GM19372 (cell line): ENCODE measurements around the gene NES.

Experiments used
- ATAC-seq: cut with Tn5 transposase; IDR thresholded peaks from one replicate; pipeline ENCODE4 v1.9.1; 2021; ENCODE audit warnings: mild to moderate bottlenecking, low read depth, moderate library complexity; ENCODE audit not compliant: unreplicated experiment

NES gene

DNA sequence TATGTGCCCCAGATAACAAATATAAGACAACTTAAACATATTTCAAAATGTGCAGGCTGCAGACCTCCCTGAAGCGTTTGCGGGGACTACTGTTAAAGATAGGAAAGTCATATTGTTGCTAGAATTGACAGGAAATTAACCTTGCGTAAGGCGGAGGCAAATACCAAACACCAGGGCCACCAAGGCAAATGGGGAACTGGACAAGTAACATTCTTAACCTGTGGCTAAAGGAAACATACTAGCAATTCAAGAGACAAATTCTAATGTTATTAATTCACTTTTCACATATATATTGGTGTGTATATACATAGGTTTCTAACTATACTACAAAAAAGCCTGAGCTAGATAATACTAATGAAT is 51.1 kb downstream of the NES start:
- ATAC-seq: no peak

DNA sequence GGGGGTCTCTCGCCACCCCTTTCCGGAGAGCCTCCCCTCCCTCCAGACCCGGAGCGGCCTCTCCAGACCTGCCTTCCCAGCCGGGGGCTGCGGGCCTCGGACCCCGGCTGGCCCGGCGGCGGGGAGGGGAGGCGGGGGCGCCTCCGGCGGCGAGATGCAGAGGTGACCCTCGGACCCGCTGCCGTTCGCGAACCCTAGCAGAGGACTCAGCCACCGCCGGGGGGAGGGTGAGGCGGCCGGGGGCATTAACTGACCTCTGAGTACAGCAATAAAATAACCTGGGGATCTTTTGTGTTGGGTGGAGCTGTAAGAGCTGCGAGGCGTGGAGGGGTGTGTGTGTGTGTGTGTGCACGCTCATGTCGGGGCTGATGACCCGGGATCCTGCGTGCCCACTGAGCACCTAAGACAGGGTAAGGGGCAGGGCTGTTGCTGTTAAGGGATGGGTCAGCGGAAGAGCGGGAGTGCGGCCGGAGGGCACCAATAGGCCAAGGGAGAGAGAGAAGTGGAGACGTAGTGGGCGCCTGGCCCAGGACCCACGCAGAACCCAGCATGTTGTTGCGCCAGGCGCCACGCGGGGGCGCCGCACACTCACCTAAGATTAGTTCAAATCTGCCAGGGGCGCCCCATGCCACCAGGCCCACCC is 51.6 kb downstream of the NES start:
- ATAC-seq: no peak

DNA sequence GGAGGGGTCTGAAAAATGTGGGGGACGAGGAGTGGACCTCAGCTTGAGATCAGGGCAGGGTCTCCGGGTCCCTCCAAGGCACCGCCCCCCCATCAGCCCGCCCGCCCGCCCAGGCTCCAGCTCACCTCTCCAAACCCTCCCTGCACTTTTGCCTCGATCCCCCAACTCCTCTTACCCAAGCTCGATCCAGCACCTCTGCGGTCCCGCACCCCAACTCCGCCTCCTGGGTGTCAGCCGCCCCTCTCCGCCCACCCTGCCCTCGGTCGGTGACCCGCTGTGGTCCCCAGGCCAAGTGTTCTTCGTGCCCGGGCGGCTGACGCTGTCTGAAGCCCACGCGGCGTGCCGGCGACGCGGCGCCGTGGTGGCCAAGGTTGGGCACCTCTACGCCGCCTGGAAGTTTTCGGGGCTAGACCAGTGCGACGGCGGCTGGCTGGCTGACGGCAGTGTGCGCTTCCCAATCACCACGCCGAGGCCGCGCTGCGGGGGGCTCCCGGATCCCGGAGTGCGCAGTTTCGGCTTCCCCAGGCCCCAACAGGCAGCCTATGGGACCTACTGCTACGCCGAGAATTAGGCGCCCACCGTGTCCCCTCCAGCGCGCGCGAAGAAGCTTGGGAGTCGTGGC is 52.3 kb downstream of the NES start:
- no peak for ATAC-seq

DNA sequence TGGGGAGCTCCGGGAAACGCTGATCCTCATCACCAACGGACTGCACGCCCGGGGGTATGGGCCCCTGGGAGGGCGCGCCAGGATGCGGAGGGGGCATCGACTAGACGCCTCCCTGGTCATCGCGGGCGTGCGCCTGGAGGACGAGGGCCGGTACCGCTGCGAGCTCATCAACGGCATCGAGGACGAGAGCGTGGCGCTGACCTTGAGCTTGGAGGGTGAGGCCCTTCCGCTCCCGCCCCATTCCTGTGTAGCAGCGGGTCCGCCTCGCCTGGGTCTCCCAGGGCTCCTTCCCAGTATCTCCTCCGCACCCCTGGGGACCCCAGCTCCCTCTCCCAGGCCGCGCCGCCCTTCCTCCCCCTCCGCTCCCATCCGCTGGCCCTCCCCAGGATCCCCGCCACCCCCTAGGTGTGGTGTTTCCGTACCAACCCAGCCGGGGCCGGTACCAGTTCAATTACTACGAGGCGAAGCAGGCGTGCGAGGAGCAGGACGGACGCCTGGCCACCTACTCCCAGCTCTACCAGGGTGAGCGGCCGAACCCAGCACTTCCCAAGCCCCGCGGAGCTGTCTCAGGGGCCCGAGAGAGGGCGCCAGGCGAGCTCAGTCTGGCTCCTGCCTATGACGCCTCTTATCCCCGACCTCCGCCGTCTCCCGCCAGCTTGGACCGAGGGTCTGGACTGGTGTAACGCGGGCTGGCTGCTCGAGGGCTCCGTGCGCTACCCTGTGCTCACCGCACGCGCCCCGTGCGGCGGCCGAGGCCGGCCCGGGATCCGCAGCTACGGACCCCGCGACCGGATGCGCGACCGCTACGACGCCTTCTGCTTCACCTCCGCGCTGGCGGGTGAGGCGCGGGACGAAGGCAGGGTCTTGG is 53.0 kb downstream of the NES start:
- no peak for ATAC-seq

DNA sequence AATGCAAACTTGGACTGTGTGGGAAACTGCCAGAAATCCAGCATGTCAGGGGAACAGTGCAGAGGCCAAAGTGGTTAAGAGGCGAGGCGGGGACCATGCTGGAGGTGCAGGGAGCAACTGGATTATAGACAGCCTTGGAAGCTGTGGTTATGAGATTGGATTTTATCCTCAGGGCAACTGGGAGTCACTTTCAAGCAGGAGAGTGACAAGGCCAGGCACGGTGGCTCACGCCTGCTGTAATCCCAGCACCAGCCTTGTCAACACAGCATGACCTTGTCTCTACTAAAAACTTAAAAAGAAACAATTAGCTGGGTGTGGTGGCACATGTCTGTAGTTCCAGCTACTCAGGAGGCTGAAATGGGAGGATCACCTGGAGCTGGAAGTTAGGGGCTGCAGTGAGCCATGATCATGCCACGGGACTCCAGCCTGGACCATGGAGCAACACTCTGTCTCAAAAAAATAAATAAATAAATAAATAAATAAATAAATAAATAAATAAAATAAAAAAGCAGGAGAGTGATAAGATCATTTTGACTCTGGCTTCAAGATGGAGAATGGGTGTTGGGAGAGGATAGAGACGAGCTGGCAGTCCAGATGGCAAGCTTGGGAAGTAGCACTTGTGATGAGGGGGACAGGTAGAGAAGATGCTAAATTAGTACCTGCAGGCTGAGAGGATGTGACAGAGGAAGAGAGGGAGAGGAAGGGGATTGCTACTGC is 54.5 kb downstream of the NES start:
- no peak for ATAC-seq

DNA sequence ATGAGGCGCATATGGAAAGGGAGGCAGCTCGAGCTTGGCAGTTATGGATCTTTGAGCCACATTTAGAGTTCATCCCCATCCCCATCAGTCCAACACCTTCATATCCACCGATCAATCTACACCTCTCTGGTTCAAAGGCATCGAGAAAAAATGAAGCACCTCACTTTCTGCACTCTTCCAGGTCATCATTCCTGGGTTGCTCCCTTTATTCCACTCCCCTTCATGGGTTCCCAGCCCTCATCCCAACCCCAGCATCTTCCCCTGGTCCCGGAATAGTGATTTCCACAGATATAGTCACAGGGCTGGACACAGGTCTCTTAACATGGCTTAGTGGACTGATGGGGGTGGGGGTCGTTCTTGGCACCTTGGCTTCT is 57.6 kb downstream of the NES start:
- no peak for ATAC-seq

DNA sequence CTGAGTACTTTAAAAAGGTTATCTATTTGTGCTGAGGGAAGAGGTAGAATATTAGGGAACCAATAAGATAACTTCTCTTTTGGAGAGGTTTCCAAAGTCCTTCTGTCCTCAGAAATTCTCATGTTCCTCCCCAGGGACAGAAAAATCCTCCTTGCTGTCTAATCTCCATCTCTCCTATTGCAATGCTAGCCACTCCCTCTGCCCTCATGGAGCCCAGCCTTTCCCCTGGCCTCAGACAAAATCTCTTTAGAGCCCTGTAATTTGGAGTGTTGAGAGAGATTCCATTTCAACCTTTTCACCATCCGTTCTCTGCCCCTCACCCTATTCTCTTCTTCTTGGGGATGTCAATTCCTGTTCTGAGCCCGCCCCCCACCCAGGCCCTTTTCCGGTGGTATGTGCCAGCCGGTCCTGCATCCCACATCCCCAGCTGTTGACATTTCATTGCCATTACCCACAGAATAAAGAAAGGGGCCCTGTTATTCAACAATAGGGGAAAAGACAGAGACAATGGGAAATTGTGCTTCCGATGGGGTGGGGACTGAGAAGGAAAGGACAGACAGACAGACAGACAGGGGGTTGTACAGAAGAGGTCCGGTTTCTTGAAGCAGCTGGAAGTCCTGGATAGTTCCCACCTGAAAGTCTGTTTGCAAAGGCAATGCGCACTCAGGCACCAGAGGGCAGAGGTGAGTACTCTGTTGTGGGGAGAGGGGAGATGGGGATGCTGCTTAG is 58.2 kb downstream of the NES start, which contains the start of gene HAPLN2:
HAPLN2 (plus strand) TSS at position 563 of the 729 bp plus-strand sequence. CDS start 4,076 bp downstream, outside the sequence.
- ATAC-seq: no peak
